Activated CD8-positive, alpha-beta memory T cell treated with anti-CD3 and anti-CD28 coated beads, Interleukin-2, amount 50 U/mL, for 48 hours (primary cell): ENCODE measurements around the gene PDE4D.

ENCODE experiments used
- DNase-seq: peaks from one replicate; pipeline ENCODE4 v3.0.0-alpha.2; 2020

Gene PDE4D

DNA sequence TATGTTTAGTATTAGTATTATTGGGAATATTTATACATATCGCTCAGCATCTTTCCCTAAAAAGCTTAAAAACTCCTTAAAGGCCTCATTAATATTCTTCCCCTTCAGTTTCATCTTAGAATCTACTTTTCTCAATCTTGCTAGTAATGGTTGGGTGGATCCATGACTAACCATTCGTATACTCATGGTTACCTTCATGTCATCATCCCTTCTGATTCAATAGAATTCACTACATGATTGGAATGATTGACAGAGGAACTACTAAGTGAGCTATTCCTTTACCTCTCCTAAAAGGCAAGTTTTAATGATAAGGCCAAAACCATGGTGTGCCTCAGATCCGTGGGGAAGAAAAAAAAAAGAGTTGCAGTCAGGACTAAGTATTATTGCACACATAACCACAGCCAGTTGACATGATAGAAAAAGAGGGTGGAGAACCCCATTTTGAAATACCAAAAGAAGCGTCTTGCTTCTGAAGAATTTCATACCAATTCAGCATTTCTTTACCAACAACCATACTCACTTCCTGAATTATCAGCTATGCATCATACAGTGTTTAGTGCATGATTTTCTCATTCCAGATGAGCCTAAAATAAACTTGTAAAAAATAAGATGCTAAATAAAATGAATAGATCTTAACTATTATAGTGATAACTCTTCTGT, 624.6 kb downstream of the PDE4D start:
- DNase-seq: no peak

DNA sequence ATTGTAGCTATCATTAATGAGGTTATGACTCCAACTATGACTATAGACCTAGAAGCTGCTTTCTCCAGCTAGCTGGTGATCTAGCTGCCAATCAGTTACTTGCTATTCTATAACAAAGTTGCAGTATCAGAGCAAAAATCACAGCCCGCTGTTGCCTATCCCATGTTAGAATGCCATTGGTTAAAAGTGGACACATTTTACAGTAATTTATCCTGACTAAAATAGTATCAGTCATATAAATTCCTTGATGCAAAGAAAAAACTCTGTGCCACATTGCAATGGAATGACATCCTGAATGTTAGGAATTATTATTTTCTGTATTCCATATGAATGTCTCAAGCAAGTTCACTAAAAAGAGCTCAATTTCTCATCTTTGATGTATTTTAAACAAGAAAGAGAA, 626.5 kb downstream of the PDE4D start:
- no peak for DNase-seq

DNA sequence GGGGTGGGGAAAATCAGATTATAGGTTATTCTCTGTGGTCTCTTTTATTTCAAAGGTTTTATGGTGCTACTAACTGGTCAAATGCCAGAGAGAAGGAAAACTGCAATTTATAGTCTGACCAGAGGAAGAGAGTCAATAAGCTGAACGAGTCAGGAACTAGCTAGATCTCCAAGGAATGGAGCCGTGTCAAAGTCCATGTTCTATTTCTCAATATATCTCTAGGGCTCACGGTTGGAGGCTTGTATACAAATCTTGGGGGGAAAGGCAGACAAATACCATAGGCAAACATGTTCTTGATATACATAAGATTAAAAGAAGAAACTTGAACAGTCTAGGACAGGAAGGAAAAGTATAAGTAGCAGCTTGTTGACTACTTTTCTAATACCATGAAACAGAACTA, 627.1 kb downstream of the PDE4D start:
- no peak for DNase-seq

DNA sequence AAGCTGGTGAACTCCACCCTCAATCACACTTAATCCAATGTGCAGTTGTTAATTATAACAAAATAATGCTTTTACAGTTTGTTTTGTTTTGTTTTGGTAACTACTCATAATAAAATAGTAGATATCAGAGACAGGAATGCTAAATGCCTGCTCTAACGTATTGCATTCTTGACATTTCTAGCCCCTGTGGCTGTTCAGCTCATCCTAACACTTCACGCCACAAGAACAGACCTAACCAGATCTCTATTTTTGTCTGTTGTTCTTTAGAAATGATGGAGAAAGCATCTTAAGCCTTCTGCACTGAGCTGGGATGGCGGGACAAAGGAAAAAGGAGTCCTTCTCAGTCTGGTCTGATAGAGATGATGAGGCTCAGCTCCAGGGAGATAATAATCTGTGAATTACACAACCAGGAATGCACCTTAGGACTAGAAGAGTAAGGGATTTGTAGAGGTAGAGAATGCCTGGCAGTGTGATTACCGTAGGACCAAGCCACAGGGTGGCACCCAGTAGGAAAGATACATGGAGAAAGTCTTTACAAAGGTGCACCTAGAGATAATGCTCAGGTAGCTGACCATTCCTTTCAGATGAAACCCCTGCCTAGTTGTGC, 628.8 kb downstream of the PDE4D start:
- DNase-seq: no peak

DNA sequence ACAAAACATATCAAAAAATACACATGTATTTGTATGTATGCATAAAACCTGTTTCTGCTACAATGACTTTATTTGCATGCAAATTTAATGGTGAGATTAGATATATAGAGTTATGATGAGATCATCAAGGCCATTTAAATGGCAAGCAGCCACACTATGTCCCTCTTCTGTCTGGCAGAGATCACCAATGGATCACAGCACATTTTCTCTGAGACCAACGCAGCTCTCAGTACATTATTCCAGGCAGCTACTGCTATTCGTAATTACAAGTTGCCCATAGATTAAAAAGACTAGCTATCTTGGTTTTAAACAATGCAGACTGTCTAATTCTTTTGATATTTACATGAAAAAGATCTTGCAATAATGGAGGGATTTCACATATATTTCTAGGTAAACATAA, 629.5 kb downstream of the PDE4D start:
- no peak for DNase-seq

DNA sequence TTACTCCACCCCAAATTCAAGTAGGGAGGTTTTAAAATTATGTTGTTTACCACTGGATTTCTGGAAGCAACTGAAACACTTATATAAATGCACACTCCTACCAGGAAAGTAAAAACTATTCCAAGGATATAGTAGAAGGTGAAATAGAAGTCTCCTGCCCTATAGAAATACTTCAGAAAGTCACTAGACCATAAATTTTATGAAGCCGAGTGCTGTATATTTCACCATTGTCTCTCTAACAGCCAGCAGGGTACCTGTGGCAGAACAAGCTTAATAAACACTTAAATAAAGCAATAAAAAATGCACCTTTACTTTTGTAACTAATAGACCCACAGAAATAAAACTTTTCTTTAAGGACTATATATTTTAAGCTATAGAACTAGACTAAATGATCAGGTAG, 631.6 kb downstream of the PDE4D start:
- DNase-seq: no peak

DNA sequence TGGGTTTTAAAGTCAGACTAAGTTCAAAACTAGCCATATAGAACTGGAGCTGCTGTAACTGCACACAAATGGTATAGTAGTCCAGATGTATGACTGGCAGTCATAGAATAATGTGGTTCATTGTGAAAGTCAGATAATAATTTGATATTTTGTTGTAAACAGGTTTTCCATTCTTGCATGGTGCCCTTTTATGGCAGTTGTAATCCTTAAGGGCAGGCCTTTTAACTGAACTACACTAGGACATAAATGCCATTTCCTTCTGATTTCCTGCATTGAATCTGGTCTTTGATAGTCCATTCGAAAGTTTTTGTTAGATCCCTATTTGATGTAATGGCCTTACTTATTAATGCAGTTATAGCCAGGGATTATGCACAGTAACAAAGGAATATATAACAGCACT, 632.6 kb downstream of the PDE4D start:
- DNase-seq: no peak

DNA sequence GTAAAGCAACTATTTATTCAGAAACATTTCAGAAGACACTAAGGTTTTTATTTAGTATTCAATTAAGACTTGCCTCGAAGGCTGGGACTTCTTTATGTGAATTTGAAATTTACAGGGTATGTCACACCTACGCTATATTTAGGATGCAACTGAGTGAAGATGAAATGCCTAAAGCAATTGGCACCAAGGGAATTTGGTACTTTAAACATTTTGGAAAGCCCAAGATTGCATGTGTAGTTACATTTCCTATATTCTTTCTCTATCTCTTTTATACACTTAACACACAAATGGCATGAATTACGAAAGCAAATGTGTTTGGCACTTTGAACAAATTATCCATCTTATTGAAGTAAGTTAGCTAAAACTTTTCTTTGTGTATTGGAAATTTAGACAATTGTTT, 633.3 kb downstream of the PDE4D start:
- DNase-seq: no peak

DNA sequence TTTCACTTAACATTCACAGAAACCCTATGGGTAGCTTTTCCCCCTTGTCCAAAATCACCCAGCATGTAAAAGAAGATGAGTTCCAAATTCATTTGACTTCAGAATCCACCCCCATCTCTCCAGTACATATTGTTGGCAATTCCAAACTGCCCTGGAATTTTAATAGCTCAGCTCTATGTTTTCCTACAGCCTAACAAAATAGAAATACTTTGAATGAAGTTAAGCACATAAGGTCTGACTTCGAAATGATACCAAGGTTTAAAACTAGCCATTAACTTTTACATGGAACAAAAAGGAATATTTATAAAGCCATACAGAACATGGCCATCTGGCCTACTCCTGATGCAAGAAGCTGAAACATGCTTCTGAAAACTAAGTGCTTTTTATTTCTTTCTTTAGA, 634.3 kb downstream of the PDE4D start:
- no peak for DNase-seq

DNA sequence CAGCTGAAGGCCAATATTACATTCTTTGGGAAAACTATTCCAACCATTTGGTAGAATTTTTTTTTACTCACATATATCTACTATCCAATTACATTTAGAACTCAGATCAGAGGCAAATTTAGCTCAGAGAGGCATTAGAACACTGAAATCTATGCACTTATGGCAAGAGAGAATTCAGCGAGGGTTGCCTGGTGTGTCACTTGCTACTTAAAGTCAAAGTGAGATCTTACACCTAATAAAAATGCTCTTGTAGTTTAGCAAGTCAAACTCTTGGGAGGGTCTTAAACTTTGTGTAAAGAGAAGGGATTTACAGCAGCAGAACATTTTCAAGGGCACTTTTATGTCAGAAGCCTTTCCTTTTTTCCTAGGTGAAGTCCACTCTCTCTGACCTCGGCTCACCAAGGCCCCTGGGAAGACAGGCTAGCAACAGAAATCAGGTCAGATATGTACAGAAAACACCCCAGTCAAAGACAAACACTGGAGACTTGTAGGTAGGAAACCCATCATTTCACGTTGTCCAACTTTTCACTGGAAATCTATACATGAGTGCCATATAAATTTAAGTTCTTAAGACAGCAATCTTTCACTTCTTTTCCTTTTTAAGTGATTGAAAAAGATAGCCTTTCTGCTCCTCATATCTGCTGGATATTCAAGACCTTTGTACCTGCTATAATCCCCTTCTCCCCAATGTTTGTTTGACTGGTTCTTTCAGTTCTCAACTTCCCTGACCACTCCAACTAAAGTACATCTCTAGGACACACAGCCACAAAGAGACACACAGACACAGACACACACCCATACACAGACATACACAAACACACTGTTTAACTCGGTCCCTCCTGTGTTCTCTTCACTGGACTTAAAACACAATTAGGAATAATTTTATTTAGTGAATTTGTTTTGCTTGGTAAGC, 635.8 kb downstream of the PDE4D start:
- DNase-seq: no peak

DNA sequence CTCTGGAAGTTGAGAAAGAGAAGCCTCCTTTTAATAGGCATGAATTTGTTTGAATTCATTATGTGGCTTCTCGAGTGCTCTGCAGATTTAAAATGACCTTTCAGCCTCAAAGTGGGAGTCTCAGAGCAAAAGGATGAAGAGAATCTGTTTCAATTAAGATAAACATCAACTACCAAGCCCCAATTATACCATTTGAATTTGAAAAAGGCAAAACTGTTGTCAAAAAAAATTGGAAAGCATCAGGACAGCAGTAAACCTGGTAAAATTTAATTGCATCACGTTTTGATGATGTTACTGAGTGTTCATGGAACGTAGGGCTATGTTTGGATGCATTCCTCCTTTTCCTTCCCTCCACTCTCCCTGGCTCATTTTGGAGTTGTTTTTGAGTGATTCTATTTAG, 637.2 kb downstream of the PDE4D start:
- DNase-seq: no peak

DNA sequence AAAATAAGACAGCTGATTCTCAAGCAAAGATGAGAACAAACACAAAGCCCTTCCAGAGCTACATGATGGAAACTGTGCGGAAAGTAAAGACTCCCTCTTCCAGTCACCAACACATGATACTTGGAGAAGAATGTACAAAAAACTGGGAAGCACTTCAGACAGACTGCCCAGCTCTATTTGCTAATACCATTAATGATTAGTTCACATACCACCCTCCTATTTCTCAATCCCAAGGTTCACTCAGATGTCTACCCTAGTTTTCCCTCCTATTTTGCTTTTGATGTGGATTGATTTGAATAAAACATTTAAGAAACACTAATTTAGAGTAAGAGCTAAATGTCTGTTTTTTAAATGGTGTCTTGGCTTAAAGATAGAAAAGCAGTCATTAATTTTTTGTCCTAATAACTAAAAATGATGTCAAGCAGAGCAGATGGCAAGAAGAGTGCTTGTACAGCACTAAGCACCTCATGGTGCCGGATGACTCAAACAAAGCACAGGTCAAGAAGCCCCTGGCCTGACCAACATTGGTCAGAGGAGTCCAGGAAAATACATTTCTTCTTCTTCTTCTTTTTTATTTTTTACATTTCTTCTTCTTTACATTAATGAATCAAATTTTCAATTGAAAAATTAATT, 639.4 kb downstream of the PDE4D start:
- no peak for DNase-seq

DNA sequence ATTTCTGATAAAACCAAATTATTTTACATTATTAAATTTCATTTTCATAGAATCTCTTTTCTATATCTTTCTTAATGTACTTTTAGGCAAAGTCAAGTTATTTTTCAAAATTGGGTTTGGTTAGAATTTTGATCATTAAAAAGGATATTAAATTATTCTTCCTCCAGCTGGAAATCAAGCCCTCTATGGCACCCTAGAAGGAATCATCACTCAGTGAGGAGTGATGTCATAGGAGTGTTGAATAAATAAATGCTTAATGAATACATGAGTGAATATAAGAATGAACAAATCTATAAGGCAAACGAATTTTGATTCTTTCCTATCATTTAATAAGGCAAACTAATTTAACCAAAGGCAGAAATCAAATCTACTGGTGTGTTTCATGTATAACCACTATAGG, 639.9 kb downstream of the PDE4D start:
- no peak for DNase-seq

DNA sequence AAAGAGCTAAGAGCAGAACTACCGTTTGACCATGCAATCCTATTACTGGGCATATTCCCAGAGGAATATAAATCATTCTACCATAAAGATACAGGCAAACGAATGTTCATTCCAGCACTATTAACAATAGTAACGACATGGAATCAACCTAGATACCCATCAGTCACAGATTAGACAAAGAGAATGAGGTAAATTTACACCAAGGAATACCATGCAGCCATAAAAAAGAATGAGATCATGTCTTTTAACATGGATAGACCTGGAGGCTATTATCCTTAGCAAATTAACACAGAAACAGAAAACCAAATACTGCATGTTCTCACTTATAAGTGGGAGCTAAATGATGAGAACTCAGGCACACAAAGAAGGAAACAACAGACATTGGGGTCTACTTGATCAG, 641.9 kb downstream of the PDE4D start:
- no peak for DNase-seq

DNA sequence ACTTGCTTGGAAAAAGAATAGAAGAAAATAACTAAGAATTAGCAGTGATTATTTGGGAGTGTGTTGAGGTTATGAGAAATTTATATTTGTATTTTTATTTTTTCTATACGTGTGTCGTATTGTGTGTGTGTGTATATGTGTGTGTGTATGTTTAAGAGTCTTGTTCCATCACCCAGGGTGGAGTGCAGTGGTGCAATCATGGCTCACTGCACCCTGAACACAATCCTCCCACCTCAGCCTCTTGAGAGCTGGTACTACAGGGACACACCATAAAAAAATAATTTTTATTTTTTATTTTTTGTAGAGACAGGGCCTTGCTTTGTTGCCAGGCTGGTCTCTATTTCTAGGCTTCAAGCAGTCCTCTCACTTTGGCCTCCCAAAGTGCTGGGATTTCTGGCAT, 643.8 kb downstream of the PDE4D start:
- no peak for DNase-seq

DNA sequence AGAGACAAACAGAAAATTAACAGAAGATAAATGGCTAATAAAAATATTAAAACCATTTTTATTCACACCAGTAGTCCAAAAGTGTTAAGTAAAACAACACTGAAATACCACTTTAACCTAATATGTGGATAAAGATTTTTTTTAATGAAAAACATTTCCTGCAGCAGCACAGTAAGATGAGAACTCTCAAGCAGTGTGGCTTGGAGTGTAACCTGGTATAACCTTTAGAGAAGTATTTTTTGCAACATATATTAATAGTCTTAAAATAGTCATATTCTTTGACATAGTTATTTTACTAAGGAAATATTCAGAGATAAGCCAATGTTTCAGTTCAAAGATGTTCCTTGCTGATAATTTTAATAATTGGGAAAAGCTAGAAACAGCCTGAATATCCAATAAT, 644.4 kb downstream of the PDE4D start:
- no peak for DNase-seq

DNA sequence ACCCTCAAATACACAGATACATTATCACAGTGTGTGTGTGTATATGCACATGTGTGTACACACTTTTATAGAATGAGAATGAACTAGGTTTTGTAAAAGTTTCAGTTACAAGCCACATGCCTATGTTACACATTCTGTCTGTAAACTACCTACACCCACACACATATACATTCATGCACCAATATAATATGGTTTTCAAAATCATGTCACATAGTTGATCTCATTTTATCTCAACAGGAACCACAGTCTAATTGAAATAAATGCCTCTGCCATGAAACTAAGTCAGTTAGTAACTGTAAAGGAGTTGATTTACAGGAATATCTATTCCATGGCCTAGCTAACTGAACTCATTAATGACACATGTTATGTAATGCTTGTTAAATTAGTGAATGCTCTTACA, 646.6 kb downstream of the PDE4D start:
- DNase-seq: no peak

DNA sequence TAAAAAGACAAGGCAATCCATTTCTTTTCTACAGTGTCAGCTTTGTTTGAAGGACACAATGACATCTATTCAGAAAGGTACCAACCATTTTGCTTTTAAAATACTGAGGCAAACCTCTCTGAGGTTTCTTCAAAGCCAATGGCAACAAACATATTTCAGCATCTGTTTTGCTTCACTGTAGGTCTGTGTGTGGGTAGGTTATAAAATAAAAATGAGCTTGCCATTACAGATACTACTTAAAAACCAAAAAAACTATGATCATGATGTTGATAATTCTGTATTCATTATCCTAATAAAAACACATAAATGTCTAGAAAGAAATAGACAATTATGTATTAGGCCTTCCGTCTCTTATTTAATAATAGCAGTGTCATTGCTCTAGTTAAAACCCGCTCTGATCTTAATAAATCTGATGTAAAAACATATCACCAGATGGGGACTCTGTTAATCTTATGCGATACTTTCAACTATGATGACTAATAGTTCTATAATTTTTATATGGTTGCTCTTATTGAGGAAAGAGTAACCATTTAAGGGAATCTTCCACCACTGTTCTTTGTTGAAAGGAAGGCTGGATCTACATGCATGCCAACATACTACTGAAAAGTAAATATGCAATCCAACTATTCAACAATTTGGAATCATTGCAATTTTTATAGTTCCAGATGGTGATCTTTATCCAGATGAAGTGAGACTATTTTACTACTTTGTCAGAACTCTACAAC, 647.2 kb downstream of the PDE4D start:
- DNase-seq: no peak

DNA sequence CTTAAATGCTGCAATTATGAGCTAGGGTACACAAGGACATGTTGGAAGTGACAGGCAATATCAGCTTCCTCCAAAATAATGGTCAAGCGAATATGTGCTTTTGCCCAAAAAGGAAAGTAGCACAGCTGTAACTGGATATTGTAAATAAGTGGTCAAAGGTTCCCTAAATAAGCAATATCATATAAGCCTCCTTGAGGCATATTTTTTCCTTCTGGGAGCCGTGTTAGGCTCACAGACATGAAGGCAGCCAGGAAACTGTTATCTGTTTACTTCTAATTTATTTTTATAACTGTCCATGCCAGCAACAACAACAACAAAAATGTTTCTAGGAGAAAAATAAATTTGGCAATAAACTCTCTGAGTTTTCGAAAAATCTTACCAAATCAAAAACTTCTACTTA, 648.3 kb downstream of the PDE4D start:
- no peak for DNase-seq

DNA sequence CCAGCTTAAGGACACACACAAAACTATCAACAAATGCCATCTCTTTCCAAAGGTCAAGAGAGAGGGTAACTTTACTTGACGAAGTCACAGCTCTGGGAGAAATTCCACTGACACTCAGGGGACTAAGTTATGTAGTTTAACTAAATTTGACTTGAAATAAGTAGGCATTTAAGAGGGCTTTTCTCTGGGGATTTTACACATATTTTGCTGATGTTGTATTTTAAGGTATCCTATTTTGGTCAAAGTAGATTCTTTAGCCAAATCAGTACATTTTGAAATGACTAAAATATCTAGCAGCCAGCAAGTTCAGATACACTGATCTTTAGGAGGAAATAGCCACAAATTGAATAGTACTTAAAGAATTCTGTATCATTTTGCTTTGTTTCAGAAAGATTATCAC, 652.0 kb downstream of the PDE4D start:
- no peak for DNase-seq

DNA sequence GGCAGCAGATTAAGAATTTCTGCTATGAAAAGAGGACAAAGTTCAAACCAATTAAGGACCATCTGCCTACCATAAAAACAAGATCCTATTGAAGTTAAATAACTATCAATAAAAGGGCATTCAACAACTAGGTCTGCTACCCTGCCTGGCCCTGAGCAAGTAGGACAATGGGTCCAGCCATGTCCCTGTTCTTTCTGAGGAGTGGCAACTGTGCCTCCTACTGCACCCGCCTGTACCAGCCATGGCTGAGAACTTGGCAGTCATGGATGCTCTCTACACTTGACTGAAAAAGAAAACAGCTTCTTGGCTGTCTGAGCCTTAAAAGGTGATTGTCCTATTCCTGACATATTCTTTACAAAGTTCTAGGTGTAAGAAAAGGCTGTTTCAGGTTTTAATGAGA, 652.4 kb downstream of the PDE4D start:
- no peak for DNase-seq

DNA sequence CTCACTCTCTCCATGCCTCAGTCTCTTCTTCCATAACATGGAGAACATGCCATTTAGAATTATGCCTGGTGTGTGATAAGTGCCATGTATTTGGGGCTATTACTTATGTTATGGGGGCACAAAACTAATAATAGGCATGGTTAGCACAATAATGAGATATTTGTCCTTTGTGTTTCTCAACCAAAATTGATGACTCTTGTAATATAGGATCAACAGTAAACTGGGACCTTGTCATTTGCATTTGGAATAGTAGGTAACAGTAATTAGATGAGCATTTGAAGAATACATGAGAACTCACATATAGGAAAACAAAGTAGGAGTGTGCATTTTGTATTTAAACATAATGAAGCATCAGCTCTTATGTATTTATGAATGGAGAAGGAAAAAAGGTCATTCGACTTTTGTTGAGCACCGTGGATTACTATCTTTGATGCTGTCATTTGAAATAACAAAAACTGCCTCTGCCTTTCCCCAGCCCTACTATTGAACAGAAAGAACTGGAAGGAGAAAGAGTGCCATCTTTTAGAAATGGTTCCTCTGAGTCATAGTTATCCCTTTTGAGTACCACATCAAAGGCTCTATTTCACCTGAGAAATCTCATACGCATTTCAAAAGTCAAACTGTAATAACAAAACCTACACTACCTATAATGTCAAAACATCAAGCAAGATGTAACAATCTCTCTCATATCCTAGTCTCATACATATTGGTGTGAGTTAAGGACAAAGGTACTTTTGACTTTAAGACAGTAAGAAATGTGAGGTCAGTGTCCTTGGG, 655.2 kb downstream of the PDE4D start:
- DNase-seq: no peak
